Stomach (tissue), 4 donors: Measurements from ENCODE around the gene PEPD.

Experiments used
- CTCF ChIP-seq, 7 experiments: fragments of 450-650 bp in 4 of 7; fragments of 200-600 bp in 3 of 7; sonication (generic) in 3 of 7; IDR thresholded peaks; one replicate each; pipeline ENCODE4 v1.5.1; 2016 to 2019; ENCODE audit warnings: antibody characterized with exemption in 7 of 7, control low read depth in 2 of 7, mild to moderate bottlenecking in 1 of 7
- POLR2A ChIP-seq, 4 donors: fragments of 450-650 bp; IDR thresholded peaks; one replicate each; pipeline ENCODE4 v1.6.1; 2016; ENCODE audit warnings: antibody characterized with exemption in 4 of 4, control low read depth in 2 of 4, mild to moderate bottlenecking in 1 of 4, moderate library complexity in 1 of 4
- POLR2AphosphoS5 ChIP-seq, 3 donors: sonication (generic); formaldehyde crosslinking; IDR thresholded peaks; one replicate each; pipeline ENCODE4 v1.6.1; 2016; ENCODE audit warnings: antibody characterized with exemption in 3 of 3

DNA sequence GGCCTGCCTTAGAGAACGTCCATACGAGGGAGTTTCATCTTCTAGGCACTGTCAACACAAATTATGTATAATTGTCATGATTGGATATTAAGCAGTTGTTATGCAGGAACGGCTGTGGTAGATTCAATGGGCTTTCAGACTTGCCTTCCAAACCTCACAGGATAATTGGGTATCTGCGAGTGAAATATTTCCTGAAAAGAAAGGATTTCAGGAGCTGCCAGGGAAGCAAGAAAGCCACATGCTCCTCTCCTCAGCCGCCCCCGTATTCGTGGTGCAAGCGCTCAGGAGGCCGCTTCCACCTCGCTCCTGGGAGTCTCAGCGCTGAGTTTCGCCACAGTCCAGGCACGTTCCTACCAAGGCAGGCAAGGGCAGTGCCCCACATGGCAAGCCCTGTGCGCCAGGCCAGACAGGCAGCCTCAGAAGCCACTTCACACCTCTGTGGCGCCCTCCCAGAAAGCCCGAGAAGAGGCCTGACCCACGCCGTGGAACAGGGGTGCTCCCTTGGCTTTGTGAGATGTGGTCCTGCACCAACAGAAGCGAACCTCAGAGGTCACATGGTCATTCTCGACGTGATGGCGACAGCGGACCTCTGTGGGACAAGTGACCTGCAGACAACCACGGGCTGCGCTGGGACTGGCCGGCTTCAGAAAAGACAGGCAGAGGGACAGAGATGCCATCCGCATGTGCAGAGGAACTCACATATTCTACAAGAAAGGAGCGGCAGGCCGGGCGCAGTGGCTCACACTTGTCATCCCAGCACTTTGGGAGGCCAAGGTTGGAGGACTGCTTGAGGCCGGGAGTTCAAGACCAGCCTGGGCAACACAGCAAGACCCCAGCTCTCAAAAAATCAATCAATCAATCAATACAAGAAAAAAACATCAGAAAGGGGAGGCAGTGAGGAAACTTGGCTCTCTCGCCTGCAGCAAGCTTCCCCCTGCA lies 106.7 kb downstream of the PEPD start:
- TF ChIP-seq CTCF (IDR thresholded peaks at IDR 0.05), result no peak
- no peak for TF ChIP-seq POLR2A (IDR thresholded peaks at IDR 0.05)
- TF ChIP-seq POLR2AphosphoS5 (IDR thresholded peaks at IDR 0.05), result no peak
